ENCODE measurements around the gene HMOX2.

HMOX2 gene

GRCh38 chr16:4513881-4514280, 37.7 kb downstream of the HMOX2 start:
- H3K4me1 Mint-ChIP-seq = peaks cover 60% of the 10 kb centered on the region
- no peak for DNase-seq
- no peaks in the 10 kb centered on the region for H3K27me3 Mint-ChIP-seq
- H3K36me3 Mint-ChIP-seq = peaks cover 45% of the 10 kb centered on the region
- peak overlapping the region; percentile 89 for H3K27ac Mint-ChIP-seq
- CTCF ChIA-PET = interaction anchor here (1.3 to 2.2 kb wide), 2 partner anchors 8 to 38 kb away, joined by 3 to 16 read pairs; partner anchors contain the start of gene HMOX2
- H3K4me3 Mint-ChIP-seq = no peak overlapping the region
- H3K9me3 Mint-ChIP-seq = no peaks in the 10 kb centered on the region

- H3K27me3 Mint-ChIP-seq = no peaks in the 10 kb centered on the region
- no peaks in the 10 kb centered on the region for H3K9me3 Mint-ChIP-seq
- DNase-seq = no peak
- peaks cover 41% of the 10 kb centered on the region for H3K36me3 Mint-ChIP-seq
- H3K27ac Mint-ChIP-seq = peak overlapping the region; percentile 89
- H3K4me3 Mint-ChIP-seq = peak overlapping the region; percentile 35
- peaks cover 60% of the 10 kb centered on the region for H3K4me1 Mint-ChIP-seq
- CTCF ChIA-PET = interaction anchor here (0.5 to 2.2 kb wide), 7 partner anchors 8 to 104 kb away, joined by 3 to 16 read pairs (median 6); partner anchors contain the start of gene HMOX2
These were observed 38.4 kb downstream of the HMOX2 start for GRCh38 chr16:4514606-4515005.

GRCh38 chr16:4515611-4516233, 39.5 kb downstream of the HMOX2 start:
- peaks cover 34% of the 10 kb centered on the region for H3K36me3 Mint-ChIP-seq
- H3K4me3 Mint-ChIP-seq = peak overlapping the region; percentile 35
- H3K27me3 Mint-ChIP-seq = no peaks in the 10 kb centered on the region
- no peak for DNase-seq
- CTCF ChIA-PET = interaction anchor here (1.0 to 2.2 kb wide), 4 partner anchors 9 to 103 kb away, joined by 3 to 16 read pairs (median 8); no protein-coding TSS in a partner anchor
- H3K27ac Mint-ChIP-seq = peak overlapping the region; percentile 89
- no peaks in the 10 kb centered on the region for H3K9me3 Mint-ChIP-seq
- peaks cover 59% of the 10 kb centered on the region for H3K4me1 Mint-ChIP-seq

GRCh38 chr16:4517812-4518680, 41.8 kb downstream of the HMOX2 start:
- peaks cover 21% of the 10 kb centered on the region for H3K36me3 Mint-ChIP-seq
- H3K27me3 Mint-ChIP-seq = no peaks in the 10 kb centered on the region
- H3K4me3 Mint-ChIP-seq = no peak overlapping the region
- no peak for DNase-seq
- CTCF ChIA-PET = interaction anchor here (1.3 to 3.0 kb wide), 3 partner anchors 12 to 68 kb away, joined by 4 to 19 read pairs (median 5); no protein-coding TSS in a partner anchor
- H3K27ac Mint-ChIP-seq = no peak overlapping the region
- H3K9me3 Mint-ChIP-seq = no peaks in the 10 kb centered on the region
- peaks cover 40% of the 10 kb centered on the region for H3K4me1 Mint-ChIP-seq

- DNase-seq = no peak
- H3K36me3 Mint-ChIP-seq = peaks cover 19% of the 10 kb centered on the region
- H3K4me3 Mint-ChIP-seq = no peak overlapping the region
- H3K27ac Mint-ChIP-seq = no peak overlapping the region
- CTCF ChIA-PET = interaction anchor here (3.0 kb wide), 1 partner anchor 13 kb away, joined by 19 read pairs; no protein-coding TSS in a partner anchor
- H3K9me3 Mint-ChIP-seq = no peaks in the 10 kb centered on the region
- H3K27me3 Mint-ChIP-seq = no peaks in the 10 kb centered on the region
- peaks cover 27% of the 10 kb centered on the region for H3K4me1 Mint-ChIP-seq
These were observed 43.3 kb downstream of the HMOX2 start for GRCh38 chr16:4519274-4520058.

GRCh38 chr16:4520913-4521312, 44.7 kb downstream of the HMOX2 start:
- no peak for DNase-seq
- Mint-ChIP-seq H3K27ac (no peak overlapping the region), H3K4me1 (peaks cover 16% of the 10 kb centered on the region), H3K9me3 (no peaks in the 10 kb centered on the region), H3K36me3 (peaks cover 10% of the 10 kb centered on the region), H3K27me3 (no peaks in the 10 kb centered on the region), H3K4me3 (no peak overlapping the region)
- CTCF ChIA-PET = no interaction called here

- Mint-ChIP-seq H3K9me3 (no peaks in the 10 kb centered on the region), H3K4me3 (no peak overlapping the region), H3K27me3 (no peaks in the 10 kb centered on the region), H3K27ac (no peak overlapping the region), H3K4me1 (peaks cover 15% of the 10 kb centered on the region), H3K36me3 (peaks cover 8% of the 10 kb centered on the region)
- CTCF ChIA-PET = no interaction called here
- DNase-seq = no peak
These were observed 45.9 kb downstream of the HMOX2 start for GRCh38 chr16:4522051-4522581.

GRCh38 chr16:4523686-4524085, 47.5 kb downstream of the HMOX2 start:
- no peak overlapping the region for H3K4me3 Mint-ChIP-seq
- peaks cover 8% of the 10 kb centered on the region for H3K36me3 Mint-ChIP-seq
- H3K27ac Mint-ChIP-seq = peak overlapping the region; percentile 58
- CTCF ChIA-PET = interaction anchor here (0.6 to 1.2 kb wide), 2 partner anchors 18 to 446 kb away, joined by 4 read pairs; no protein-coding TSS in a partner anchor
- H3K4me1 Mint-ChIP-seq = peaks cover 21% of the 10 kb centered on the region
- no peaks in the 10 kb centered on the region for H3K9me3 Mint-ChIP-seq
- H3K27me3 Mint-ChIP-seq = no peaks in the 10 kb centered on the region
- no peak for DNase-seq

GRCh38 chr16:4524571-4524970, 48.4 kb downstream of the HMOX2 start:
- H3K27ac Mint-ChIP-seq = no peak overlapping the region
- H3K4me3 Mint-ChIP-seq = no peak overlapping the region
- no peaks in the 10 kb centered on the region for H3K27me3 Mint-ChIP-seq
- H3K4me1 Mint-ChIP-seq = peaks cover 29% of the 10 kb centered on the region
- H3K9me3 Mint-ChIP-seq = no peaks in the 10 kb centered on the region
- CTCF ChIA-PET = interaction anchor here (1.2 kb wide), 1 partner anchor 19 kb away, joined by 4 read pairs; no protein-coding TSS in a partner anchor
- no peak for DNase-seq
- peaks cover 10% of the 10 kb centered on the region for H3K36me3 Mint-ChIP-seq

- peaks cover 34% of the 10 kb centered on the region for H3K4me1 Mint-ChIP-seq
- H3K27me3 Mint-ChIP-seq = no peaks in the 10 kb centered on the region
- CTCF ChIA-PET = interaction anchor here (1.2 kb wide), 1 partner anchor 19 kb away, joined by 4 read pairs; no protein-coding TSS in a partner anchor
These were observed 48.9 kb downstream of the HMOX2 start for GRCh38 chr16:4525069-4525468.

GRCh38 chr16:4525634-4526277, 49.6 kb downstream of the HMOX2 start:
- Mint-ChIP-seq H3K4me1 (peaks cover 37% of the 10 kb centered on the region), H3K27me3 (no peaks in the 10 kb centered on the region), H3K27ac (peak overlapping the region; percentile 45), H3K9me3 (no peaks in the 10 kb centered on the region), H3K36me3 (peaks cover 12% of the 10 kb centered on the region), H3K4me3 (no peak overlapping the region)
- CTCF ChIA-PET = no interaction called here
- no peak for DNase-seq

More at GRCh38 chr16:4525069-4525468, 48.9 kb downstream of the HMOX2 start:
- Mint-ChIP-seq H3K27ac (no peak overlapping the region), H3K4me3 (no peak overlapping the region), H3K9me3 (no peaks in the 10 kb centered on the region), H3K36me3 (peaks cover 10% of the 10 kb centered on the region)
- DNase-seq = no peak

GRCh38 chr16:4529085-4530060, 53.2 kb downstream of the HMOX2 start:
- no peaks in the 10 kb centered on the region for H3K9me3 Mint-ChIP-seq
- H3K4me3 Mint-ChIP-seq = peak overlapping the region; percentile 33
- peaks cover 41% of the 10 kb centered on the region for H3K4me1 Mint-ChIP-seq
- H3K27me3 Mint-ChIP-seq = no peaks in the 10 kb centered on the region
- peaks cover 9% of the 10 kb centered on the region for H3K36me3 Mint-ChIP-seq
- DNase-seq = peak; percentile 38
- CTCF ChIA-PET = interaction anchor here (0.6 to 1.5 kb wide), 7 partner anchors 9 to 57 kb away, joined by 3 to 7 read pairs (median 3); partner anchors contain the start of gene CDIP1
- peak overlapping the region; percentile 90 for H3K27ac Mint-ChIP-seq

Measured in activated naive CD4-positive, alpha-beta T cell treated with anti-CD3 and anti-CD28 coated beads, Interleukin-2, amount 10 ng/mL, durations not matched to agents 7 days and 5 days (primary cell).